GM12878 (cell line): ENCODE measurements around the gene CACNA2D3. TPM values are rescaled to one million over a fixed set of nuclear protein-coding genes. Genes with fewer than 3 reads are reported as not detected.

Source experiments
- ATAC-seq: fragments of 200-7000 bp; cut with Tn5 transposase; 3 replicates; pipeline ENCODE4 v1.9.1; 2020; ENCODE audit warnings: mild to moderate bottlenecking, moderate library complexity
- BruUV-seq: library from RNA; stranded (reverse); fragments of 400-500 nt; replicated peaks from 2 replicates; lab custom pipeline; 2021; lab: Mats Ljungman, UMichigan
- CTCF ChIA-PET: fragments of 300-600 bp; sonication (Branson Sonifier 250); formaldehyde crosslinking; extraction: SDS; loops from one replicate; lab custom pipeline; 2021; ENCODE audit warnings: inconsistent platforms; lab: Yijun Ruan, JAX
- POLR2A ChIA-PET: fragments of 350-600 bp; formaldehyde crosslinking; extraction: SDS; loops from one replicate; lab custom pipeline; 2021; ENCODE audit warnings: inconsistent platforms; lab: Charles Lee
- RAD21 ChIA-PET: fragments of 300-600 bp; sonication (Branson Sonifier 250); formaldehyde crosslinking; loops from one replicate; lab custom pipeline; 2023; ENCODE audit warnings: antibody characterized with exemption; ENCODE audit not compliant: unreplicated experiment; lab: Charles Lee
- SMC1A ChIA-PET: fragments of 300-600 bp; sonication (Branson Sonifier 250); formaldehyde crosslinking; loops from one replicate; lab custom pipeline; 2023; ENCODE audit not compliant: unreplicated experiment, uncharacterized antibody; lab: Charles Lee
- DNase-seq: peaks from one replicate; pipeline ENCODE4 v3.0.0-alpha.2; 2011; ENCODE audit warnings: low read depth, low spot score
- FAIRE-seq: peaks from 3 replicates; lab custom pipeline; 2011; peaks lifted over from hg19 to GRCh38; lab: Jason Lieb, UNC
- H2AFZ ChIP-seq: 2 replicates; pipeline ENCODE4 v1.6.0; 2011; ENCODE audit warnings: low read depth, low read length, control low read depth; ENCODE audit not compliant: control insufficient read depth
- H3K27ac ChIP-seq: 2 replicates; pipeline ENCODE4 v1.5.1; 2011; ENCODE audit warnings: control low read depth; ENCODE audit not compliant: control insufficient read depth, insufficient read depth
- H3K27me3 ChIP-seq, 2 experiments: replicated peaks in 1 of 2; 2 replicates each; pipeline versions ENCODE4 v1.6.0 to v1.6.1; 2011; ENCODE audit warnings: low read length in 1 of 2; ENCODE audit not compliant: control insufficient read depth in 2 of 2, insufficient read depth in 2 of 2
- H3K36me3 ChIP-seq, 2 experiments: 2 replicates each; pipeline ENCODE4 v1.5.1; 2011; ENCODE audit warnings: low read length in 1 of 2; ENCODE audit not compliant: control insufficient read depth in 2 of 2, insufficient read depth in 2 of 2
- H3K4me1 ChIP-seq: 2 replicates; pipeline ENCODE4 v1.6.1; 2011; ENCODE audit warnings: mild to moderate bottlenecking, low read length, moderate library complexity, mixed read lengths; ENCODE audit not compliant: control insufficient read depth, insufficient read depth
- H3K4me2 ChIP-seq: 2 replicates; pipeline ENCODE4 v1.6.0; 2011; ENCODE audit warnings: control low read depth; ENCODE audit not compliant: control insufficient read depth, insufficient read depth
- H3K4me3 ChIP-seq: fragments of 200-600 bp; sonication (generic); 2 replicates; pipeline ENCODE4 v1.5.1; 2016
- H3K79me2 ChIP-seq: 2 replicates; pipeline ENCODE4 v1.6.0; 2011; ENCODE audit warnings: low read length; ENCODE audit not compliant: control insufficient read depth, insufficient read depth
- H3K9ac ChIP-seq: 2 replicates; pipeline ENCODE4 v1.8.0; 2011; ENCODE audit warnings: low read length, control low read depth, mixed read lengths; ENCODE audit not compliant: control insufficient read depth, insufficient read depth
- H3K9me3 ChIP-seq: replicated peaks from 3 replicates; pipeline ENCODE4 v1.5.1; 2011; ENCODE audit warnings: mild to moderate bottlenecking, low read length; ENCODE audit not compliant: control insufficient read depth, insufficient read depth
- H4K20me1 ChIP-seq: 2 replicates; pipeline ENCODE4 v1.6.0; 2011; ENCODE audit not compliant: control insufficient read depth, insufficient read depth
- BCLAF1 ChIP-seq: fragments of 450-650 bp; IDR thresholded peaks from 2 replicates; pipeline ENCODE4 v1.6.1; 2017; ENCODE audit warnings: antibody characterized with exemption, mild to moderate bottlenecking, moderate library complexity
- HDAC6 ChIP-seq: fragments of 200-600 bp; sonication (generic); IDR thresholded peaks from one replicate; pipeline ENCODE4 v1.8.0; 2017; ENCODE audit warnings: antibody characterized with exemption; ENCODE audit not compliant: unreplicated experiment
- MEF2A ChIP-seq: IDR thresholded peaks from 2 replicates; pipeline ENCODE4 v1.6.1; 2011; ENCODE audit warnings: low read depth, mild to moderate bottlenecking, low read length, moderate library complexity; ENCODE audit not compliant: insufficient read depth
- NR2C2 ChIP-seq: IDR thresholded peaks from 2 replicates; pipeline ENCODE4 v1.6.1; 2011; ENCODE audit warnings: borderline replicate concordance, low read depth; ENCODE audit not compliant: control insufficient read depth, insufficient read length
- SMC3 ChIP-seq: IDR thresholded peaks from 2 replicates; pipeline ENCODE4 v1.6.1; 2011; ENCODE audit warnings: low read length, improper control_type of control experiment, borderline replicate concordance
- SRF ChIP-seq, 2 experiments: IDR thresholded peaks; 2 replicates each; pipeline ENCODE4 v1.6.1; 2011; ENCODE audit warnings: low read depth in 2 of 2, low read length in 2 of 2, mild to moderate bottlenecking in 1 of 2, moderate library complexity in 1 of 2
- ZBTB11 ChIP-seq: fragments of 450-650 bp; formaldehyde crosslinking; IDR thresholded peaks from 2 replicates; pipeline ENCODE4 v1.5.0; 2022; ENCODE audit warnings: mild to moderate bottlenecking, missing genetic modification characterization
- ZNF207 ChIP-seq: fragments of 450-650 bp; IDR thresholded peaks from 2 replicates; pipeline ENCODE4 v1.6.1; 2014; ENCODE audit warnings: antibody characterized with exemption, mild to moderate bottlenecking, borderline replicate concordance
- ZZZ3 ChIP-seq: IDR thresholded peaks from 2 replicates; pipeline ENCODE4 v1.6.1; 2011; ENCODE audit warnings: low read depth; ENCODE audit not compliant: control insufficient read depth, insufficient read length
- WGBS: methylation state at CpG from one replicate; pipeline ENCODE4 v1.1.6; 2016; ENCODE audit warnings: low lambda C conversion rate; ENCODE audit not compliant: insufficient replicate concordance, insufficient coverage; ENCODE audit errors: missing lambda C conversion rate; 5-methylcytosine and 5-hydroxymethylcytosine counted together
- in situ Hi-C: fragments of 300-500 bp; cut with MboI; formaldehyde crosslinking; loops from 9 replicates; pipeline ENCODE4 v1.14.3; 2018; ENCODE audit warnings: mixed read lengths
- intact Hi-C: fragments of 100-400 bp; cut with micrococcal nuclease; formaldehyde crosslinking; loops from one replicate; pipeline ENCODE4 v1.14.2; 2022; ENCODE audit not compliant: unreplicated experiment
- polyA plus RNA-seq, 11 experiments: library from polyadenylated mRNA; depleted of rRNA in 4 of 11; unstranded in 6 of 11; stranded (reverse) in 5 of 11; fragments of >200 nt; fragmentation: Nextera tagmentation in 4 of 11; fragmentation: Illumina TruSeq in 1 of 11; extraction: Ambion mirVana in 4 of 11; extraction: Trizol in 1 of 11; gene quantifications; 1 replicate in 1 of 11; 2 replicates in 10 of 11; pipeline versions ENCODE4 v1.2.1 to v1.2.3, GENCODE V29; 2011 to 2016; ENCODE audit warnings: inconsistent platforms in 2 of 11, missing spikeins in 2 of 11, low read depth in 1 of 11
- total RNA-seq, 4 experiments: library from RNA; depleted of rRNA in 3 of 4; stranded (reverse); fragments of >200 nt in 3 of 4; fragmentation: Illumina TruSeq in 1 of 4; extraction: Trizol in 1 of 4; gene quantifications; 2 replicates each; pipeline versions ENCODE4 v1.2.1 to v1.2.3, GENCODE V29; 2013 to 2021
- TF ChIP-seq, protein P1 (sequence below): IDR thresholded peaks from 2 replicates; pipeline ENCODE4 v1.6.1; 2012; ENCODE audit warnings: low read length, inconsistent platforms

The CACNA2D3 gene
- total and polyA plus RNA-seq, 10 of the 15 experiments (the other 5 are each of a cell fraction or from before 2014, with no cell fraction given) = not detected

DNA sequence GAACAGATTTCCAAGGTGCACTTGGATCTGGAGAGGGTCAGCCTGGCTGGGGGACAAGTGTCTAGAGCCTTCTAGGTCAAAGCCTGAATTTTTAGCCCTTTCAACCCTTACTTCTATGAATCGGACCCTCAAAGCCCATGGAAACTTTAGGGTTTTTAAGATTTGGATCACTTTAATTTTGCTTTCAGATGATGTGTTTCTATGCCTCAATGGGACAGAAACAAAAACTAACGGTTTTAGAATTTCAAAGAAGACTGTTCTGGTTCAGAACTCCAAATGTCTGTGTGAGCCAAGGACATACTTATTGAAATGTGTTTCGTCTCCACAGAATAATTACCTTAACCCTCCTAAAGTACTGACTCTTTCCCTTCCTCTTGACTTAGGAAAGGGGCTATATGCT lies 538.8 kb downstream of the CACNA2D3 start (continued):
- TF ChIP-seq ZNF207 = no peak
- no peak for TF ChIP-seq SMC3
- TF ChIP-seq NR2C2 = no peak
- TF ChIP-seq BCLAF1 = no peak
- TF ChIP-seq MEF2A = no peak
- no peak for TF ChIP-seq SRF (IDR thresholded peaks at IDR 0.05; ENCODE audit: low read depth in 2 of 2, low read length in 2 of 2)
- TF ChIP-seq, protein P1, sequence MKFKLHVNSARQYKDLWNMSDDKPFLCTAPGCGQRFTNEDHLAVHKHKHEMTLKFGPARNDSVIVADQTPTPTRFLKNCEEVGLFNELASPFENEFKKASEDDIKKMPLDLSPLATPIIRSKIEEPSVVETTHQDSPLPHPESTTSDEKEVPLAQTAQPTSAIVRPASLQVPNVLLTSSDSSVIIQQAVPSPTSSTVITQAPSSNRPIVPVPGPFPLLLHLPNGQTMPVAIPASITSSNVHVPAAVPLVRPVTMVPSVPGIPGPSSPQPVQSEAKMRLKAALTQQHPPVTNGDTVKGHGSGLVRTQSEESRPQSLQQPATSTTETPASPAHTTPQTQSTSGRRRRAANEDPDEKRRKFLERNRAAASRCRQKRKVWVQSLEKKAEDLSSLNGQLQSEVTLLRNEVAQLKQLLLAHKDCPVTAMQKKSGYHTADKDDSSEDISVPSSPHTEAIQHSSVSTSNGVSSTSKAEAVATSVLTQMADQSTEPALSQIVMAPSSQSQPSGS = no peak
- TF ChIP-seq HDAC6 = no peak

- WGBS = 43% methylated on average over 4 of the region's 4 CpGs
- TF ChIP-seq ZZZ3 (no peak), ZBTB11 (CRISPR knock-in tag) (no peak)
Measured at GRCh38 chr3:54663501-54664011, 541.2 kb downstream of the CACNA2D3 start.

More at GRCh38 chr3:54663501-54664011, 541.2 kb downstream of the CACNA2D3 start:
- intact Hi-C loops (no loop called here), in situ Hi-C loops (no loop called here)
- Histone ChIP-seq H3K27ac (no peak overlapping the region), H3K4me2 (no peak overlapping the region), H2AFZ (no peak overlapping the region), H3K36me3 (no peaks in the 10 kb centered on the region), H3K9me3 (no peaks in the 10 kb centered on the region), H3K4me1 (no peaks in the 10 kb centered on the region), H4K20me1 (no peaks in the 10 kb centered on the region), H3K27me3 (peaks cover 0 to under 1% of the 10 kb centered on the region in 2 experiments; a peak in 3 of 4 replicates), H3K9ac (no peak overlapping the region), H3K79me2 (no peaks in the 10 kb centered on the region), H3K4me3 (no peak overlapping the region)
- ChIA-PET SMC1A (no interaction called here), RAD21 (no interaction called here), CTCF (no interaction called here), POLR2A (no interaction called here)
- ATAC-seq (no peak), FAIRE-seq (no peak), DNase-seq (no peak)
- BruUV-seq = no TSS peak
